IMR-90 (cell line): ENCODE measurements around the gene SATB2.

Experiments used
- CEBPB ChIP-seq: IDR thresholded peaks from 2 replicates; pipeline ENCODE4 v1.6.1; 2012; ENCODE audit warnings: low read depth, low read length, improper control_type of control experiment
- CTCF ChIP-seq: conservative IDR thresholded peaks from 2 replicates; pipeline ENCODE4 v1.5.1; 2012; ENCODE audit warnings: mild to moderate bottlenecking, low read depth, low read length, improper control_type of control experiment
- FOS ChIP-seq: fragments of 150-350 bp; IDR thresholded peaks from 2 replicates; pipeline ENCODE4 v1.6.1; 2016; ENCODE audit warnings: low read depth, low read length
- MAFK ChIP-seq: IDR thresholded peaks from 2 replicates; pipeline ENCODE4 v1.6.1; 2012; ENCODE audit warnings: low read depth, low read length, improper control_type of control experiment

DNA sequence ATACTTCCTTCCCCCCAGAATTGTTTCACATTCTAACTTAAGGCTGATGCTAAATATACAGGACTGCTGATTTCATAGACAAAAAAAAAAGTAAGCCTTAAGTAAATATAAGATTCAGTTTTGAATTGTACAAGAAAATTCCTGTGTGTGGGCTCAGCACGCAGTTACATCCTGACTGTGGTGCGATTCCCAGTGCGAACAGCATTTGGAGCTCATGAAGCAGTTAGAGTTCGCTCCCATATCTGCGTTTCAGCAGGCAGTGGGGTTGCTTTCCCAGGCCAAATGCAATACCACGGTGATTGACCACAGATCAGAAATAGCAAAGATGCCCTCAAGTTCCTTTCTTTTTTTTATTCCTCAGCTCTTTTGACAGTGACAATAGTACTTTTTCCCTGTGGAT lies 75.6 kb downstream of the SATB2 start:
- no peak for TF ChIP-seq CTCF
- no peak for TF ChIP-seq MAFK
- no peak for TF ChIP-seq FOS
- TF ChIP-seq CEBPB, result no peak
